D341Med (cell line): ENCODE results near the gene LONRF3.

Experiments used
- DNase-seq: peaks from one replicate; pipeline ENCODE4 v3.0.0; 2012; ENCODE audit warnings: low spot score

Gene LONRF3

GRCh38 chrX:119036107-119037029 lies 62.0 kb downstream of the LONRF3 start:
- DNase-seq = no peak

- no peak for DNase-seq
Observed at GRCh38 chrX:119040432-119040831, 66.0 kb downstream of the LONRF3 start.

- no peak for DNase-seq
Observed at GRCh38 chrX:119041175-119041574, 66.8 kb downstream of the LONRF3 start.

- DNase-seq = no peak
Observed at GRCh38 chrX:119042040-119042439, 67.6 kb downstream of the LONRF3 start.

- DNase-seq = no peak
Observed at GRCh38 chrX:119042996-119043395, 68.6 kb downstream of the LONRF3 start.

GRCh38 chrX:119045884-119046283 lies 71.5 kb downstream of the LONRF3 start:
- no peak for DNase-seq

GRCh38 chrX:119055687-119056086 lies 81.3 kb downstream of the LONRF3 start:
- no peak for DNase-seq

GRCh38 chrX:119062750-119063374 lies 88.4 kb downstream of the LONRF3 start:
- no peak for DNase-seq

- no peak for DNase-seq
Observed at GRCh38 chrX:119063428-119063827, 89.0 kb downstream of the LONRF3 start.

- DNase-seq = peak; percentile 57
Observed at GRCh38 chrX:119067023-119067739, 92.8 kb downstream of the LONRF3 start.
